Endodermal cell (in vitro differentiated cells): ENCODE data around the gene RNPEPL1. TPM values are rescaled to one million over a fixed set of nuclear protein-coding genes. Genes with fewer than 3 reads are reported as not detected.

Source experiments
- DNase-seq: peaks from one replicate; pipeline ENCODE4 v3.0.0-alpha.2; 2017
- H3K27ac ChIP-seq: 2 replicates; pipeline ENCODE4 v1.5.1; 2013; ENCODE audit warnings: mild to moderate bottlenecking, low read depth, low read length, moderate library complexity
- H3K27me3 ChIP-seq: 2 replicates; pipeline ENCODE4 v1.6.1; 2013; ENCODE audit warnings: mild to moderate bottlenecking, low read length, moderate library complexity; ENCODE audit not compliant: insufficient read depth, control insufficient read depth, poor library complexity, severe bottlenecking
- H3K36me3 ChIP-seq: 2 replicates; pipeline ENCODE4 v1.7.0; 2013; ENCODE audit warnings: mild to moderate bottlenecking, low read length, moderate library complexity; ENCODE audit not compliant: control insufficient read depth, insufficient read depth
- H3K4me1 ChIP-seq: one replicate; pipeline ENCODE4 v1.7.0; 2013; ENCODE audit warnings: low read length; ENCODE audit not compliant: control insufficient read depth, insufficient read depth
- H3K4me3 ChIP-seq: 2 replicates; pipeline ENCODE4 v1.5.1; 2013; ENCODE audit warnings: mild to moderate bottlenecking, low read length, moderate library complexity
- H3K9ac ChIP-seq: 2 replicates; pipeline ENCODE4 v1.6.1; 2013; ENCODE audit warnings: mild to moderate bottlenecking, low read length, moderate library complexity; ENCODE audit not compliant: poor library complexity, severe bottlenecking; ENCODE audit errors: extremely low read depth
- H3K9me3 ChIP-seq: 2 replicates; pipeline ENCODE4 v1.6.1; 2013; ENCODE audit warnings: mild to moderate bottlenecking, low read length, moderate library complexity; ENCODE audit not compliant: control insufficient read depth
- H3K27ac Mint-ChIP-seq: 2 replicates; pipeline ENCODE4 v1.8.0; 2020; ENCODE audit warnings: mixed read lengths
- H3K27me3 Mint-ChIP-seq: 2 replicates; pipeline ENCODE4 v1.8.0; 2021; ENCODE audit warnings: mild to moderate bottlenecking, mixed read lengths; ENCODE audit not compliant: insufficient read depth
- H3K36me3 Mint-ChIP-seq: 2 replicates; pipeline ENCODE4 v1.8.0; 2020; ENCODE audit warnings: low read depth, mixed read lengths
- H3K4me1 Mint-ChIP-seq: 2 replicates; pipeline ENCODE4 v1.8.0; 2020; ENCODE audit warnings: mixed read lengths
- H3K4me3 Mint-ChIP-seq: 2 replicates; pipeline ENCODE4 v1.8.0; 2020; ENCODE audit warnings: mild to moderate bottlenecking, moderate library complexity, mixed read lengths
- H3K9me3 Mint-ChIP-seq: 2 replicates; pipeline ENCODE4 v1.8.0; 2020; ENCODE audit warnings: mild to moderate bottlenecking, mixed read lengths
- CTCF ChIP-seq: fragments of 200-600 bp; sonication (generic); conservative IDR thresholded peaks from 2 replicates; pipeline ENCODE4 v1.5.0; 2021; ENCODE audit warnings: antibody characterized with exemption, mild to moderate bottlenecking
- WGBS, 2 experiments: methylation state at CpG; one replicate each; pipeline versions ENCODE4 v1.1.5 to v1.1.7; 2013; ENCODE audit warnings: missing lambda C conversion rate in 2 of 2, mixed read lengths in 1 of 2; ENCODE audit not compliant: insufficient coverage in 1 of 2, insufficient read length in 1 of 2; 5-methylcytosine and 5-hydroxymethylcytosine counted together
- total RNA-seq, 2 donors: library from RNA; stranded (reverse); fragmentation: NEBNext Ultra II Directional in 1 of 2; extraction: Animal tissue kit (Norgen Biotek cat#: 25700) in 1 of 2; gene quantifications; 2 replicates in 1 of 2; 3 replicates in 1 of 2; pipeline ENCODE4 v1.2.1, GENCODE V29; 2021

Gene RNPEPL1
- total RNA-seq, 2 donors from 2014 or later: 38.4 to 52.4 TPM

DNA sequence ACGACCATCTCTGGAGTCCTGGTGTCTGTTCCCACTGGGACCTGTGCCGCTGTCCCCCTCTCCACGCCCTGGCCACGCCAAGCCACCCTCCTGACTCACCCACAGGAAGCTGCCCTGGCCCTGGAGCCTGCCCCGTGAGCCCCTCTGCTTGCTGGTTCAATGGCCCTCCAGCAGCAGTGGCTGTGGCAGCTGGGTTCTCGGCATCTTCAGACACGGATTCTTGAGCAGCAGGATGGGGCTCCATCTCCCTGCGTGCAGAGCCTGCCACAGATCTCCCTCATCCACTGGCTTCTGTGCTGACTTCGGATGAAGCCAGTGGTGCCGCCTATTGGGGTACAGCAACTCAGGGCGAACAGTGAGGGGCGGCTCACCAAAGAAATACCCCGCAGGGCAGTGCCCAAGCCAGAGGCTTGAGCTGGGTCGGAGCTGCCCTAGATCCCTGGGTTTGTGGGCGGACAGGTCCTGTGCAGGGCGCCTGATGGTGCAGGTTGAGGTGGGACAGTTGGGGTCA is 32.2 kb downstream of the RNPEPL1 start:
- H3K9me3 Mint-ChIP-seq: no peaks in the 10 kb centered on the region
- Histone ChIP-seq H3K9ac (no peak overlapping the region), H3K4me1 (no peaks in the 10 kb centered on the region), H3K4me3 (no peak overlapping the region), H3K27me3 (no peaks in the 10 kb centered on the region), H3K9me3 (no peaks in the 10 kb centered on the region), H3K27ac (no peak overlapping the region), H3K36me3 (peaks cover 7% of the 10 kb centered on the region)
- peaks cover 9% of the 10 kb centered on the region for H3K36me3 Mint-ChIP-seq
- H3K27ac Mint-ChIP-seq: no peak overlapping the region
- no peaks in the 10 kb centered on the region for H3K4me1 Mint-ChIP-seq
- no peaks in the 10 kb centered on the region for H3K27me3 Mint-ChIP-seq
- no peak for TF ChIP-seq CTCF
- DNase-seq: no peak
- no peak overlapping the region for H3K4me3 Mint-ChIP-seq
- WGBS, 2 experiments: 95 to 97% methylated on average over 10 to 16 of the region's 16 CpGs

- Mint-ChIP-seq H3K27me3 (no peaks in the 10 kb centered on the region), H3K4me3 (no peak overlapping the region), H3K36me3 (peaks cover 5% of the 10 kb centered on the region), H3K9me3 (no peaks in the 10 kb centered on the region), H3K4me1 (no peaks in the 10 kb centered on the region), H3K27ac (no peak overlapping the region)
- no peak for TF ChIP-seq CTCF
- DNase-seq: no peak
- H3K9ac ChIP-seq: no peak overlapping the region
- H3K4me1 ChIP-seq: no peaks in the 10 kb centered on the region
- peaks cover 6% of the 10 kb centered on the region for H3K36me3 ChIP-seq
- no peak overlapping the region for H3K4me3 ChIP-seq
- no peak overlapping the region for H3K27ac ChIP-seq
- 90 to 93% methylated on average over 17 to 20 of the region's 20 CpGs for WGBS, 2 experiments
- no peaks in the 10 kb centered on the region for H3K9me3 ChIP-seq
- no peaks in the 10 kb centered on the region for H3K27me3 ChIP-seq
Observed at GRCh38 chr2:240601061-240601830, 33.0 kb downstream of the RNPEPL1 start.

DNA sequence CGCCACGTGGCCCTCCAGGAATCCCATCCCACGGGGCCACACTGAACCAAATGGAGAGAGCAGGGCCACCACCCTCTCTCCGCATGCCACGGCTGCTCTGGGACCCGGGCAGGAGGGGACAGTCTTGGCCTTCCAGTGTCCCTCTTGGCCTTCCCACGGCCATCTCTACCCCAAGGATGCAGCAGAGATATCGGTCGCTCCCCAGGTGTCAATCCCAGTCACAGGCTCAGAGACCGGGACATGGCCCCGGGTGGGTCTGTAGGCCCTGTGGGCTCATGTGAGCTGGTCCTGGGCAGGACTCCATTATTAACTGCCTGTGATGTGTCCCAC is 33.5 kb downstream of the RNPEPL1 start:
- WGBS, 2 experiments: 93 to 96% methylated on average over 5 to 11 of the region's 11 CpGs

More for the DNA sequence above, 33.5 kb downstream of the RNPEPL1 start:
- Histone ChIP-seq H3K27ac (no peak overlapping the region), H3K4me1 (no peaks in the 10 kb centered on the region), H3K36me3 (peaks cover under 1% of the 10 kb centered on the region), H3K27me3 (no peaks in the 10 kb centered on the region), H3K9ac (no peak overlapping the region), H3K4me3 (no peak overlapping the region), H3K9me3 (no peaks in the 10 kb centered on the region)
- DNase-seq: no peak
- Mint-ChIP-seq H3K4me3 (no peak overlapping the region), H3K9me3 (no peaks in the 10 kb centered on the region), H3K27ac (no peak overlapping the region), H3K4me1 (no peaks in the 10 kb centered on the region), H3K27me3 (no peaks in the 10 kb centered on the region), H3K36me3 (peaks cover 5% of the 10 kb centered on the region)
- no peak for TF ChIP-seq CTCF
